Cardiac septum (tissue), 1 donor: Measurements from ENCODE around the gene USO1. TPM values are rescaled to one million over a fixed set of nuclear protein-coding genes. Genes with fewer than 3 reads are reported as not detected.
"Not testable (repeated sequence)": the region's sequence is repeated elsewhere in the genome, so short reads cannot be mapped to it uniquely, and the experiment has no call there.

ENCODE experiments used
- DNase-seq: peaks from one replicate; pipeline ENCODE4 v3.0.0-alpha.2; 2020; ENCODE audit warnings: low spot score
- intact Hi-C: fragments of 100-400 bp; cut with DNase I; formaldehyde crosslinking; loops from one replicate; pipeline ENCODE4 v1.14.0; 2022
- long read RNA-seq: library from polyadenylated mRNA; unstranded; transcript quantifications from one replicate; pipeline ENCODE4 v2.0.0, GENCODE V29; 2021
- total RNA-seq: library from RNA; stranded (reverse); fragmentation: NEBNext Ultra II Directional; extraction: Animal tissue kit (Norgen Biotek cat#: 25700); gene quantifications from one replicate; pipeline ENCODE4 v1.2.1, GENCODE V29; 2021
- donor health status: DM: no; HTN: no; CAD: no.

The USO1 gene
- 70.5 TPM for total RNA-seq
- long read RNA-seq, full-length matches to known transcripts = 33 of 67 reads
- long read RNA-seq, partial matches to known transcripts = 17 of 67 reads
- long read RNA-seq, other reads (novel, unspliced or antisense) = 17 of 67 reads

DNA sequence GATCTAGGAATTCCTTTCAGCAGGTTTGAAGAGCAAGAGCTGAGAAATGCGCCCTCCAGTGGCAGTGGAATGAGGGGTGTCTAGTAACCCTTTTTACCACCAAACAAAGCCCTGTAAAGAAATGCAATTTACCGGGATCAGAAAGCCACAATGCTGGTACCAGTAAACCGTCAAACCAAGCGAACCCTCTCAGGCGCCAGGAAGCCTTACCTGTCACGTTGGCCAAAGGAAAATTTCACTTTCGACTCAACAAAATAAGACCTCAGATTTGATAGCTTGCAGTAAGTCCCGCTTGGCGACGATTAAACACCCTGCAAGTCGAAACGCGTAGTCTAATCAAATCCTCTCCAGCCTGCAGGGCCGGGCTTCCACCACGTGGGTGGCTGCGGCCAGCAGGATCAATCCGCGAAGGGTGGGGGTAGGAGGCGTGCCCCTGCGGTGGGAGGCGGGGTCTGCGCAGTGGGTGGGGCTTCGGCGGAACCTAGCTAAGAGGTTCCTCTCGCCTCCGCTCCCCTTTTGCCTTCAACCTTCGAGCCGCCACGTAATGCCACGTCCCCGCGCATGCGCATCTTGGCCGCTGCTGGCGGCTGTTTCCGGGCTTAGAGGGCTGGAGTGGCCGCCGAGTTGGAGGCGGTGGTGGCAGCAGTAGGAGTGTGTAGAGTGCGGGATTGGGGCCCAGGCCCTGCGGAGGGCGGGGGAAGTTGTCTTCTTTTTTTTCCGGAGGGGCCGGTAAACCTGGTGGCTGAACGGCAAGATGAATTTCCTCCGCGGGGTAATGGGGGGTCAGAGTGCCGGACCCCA lies at the start of gene USO1:
USO1 (plus strand) TSS at position 512 of the 801 bp plus-strand sequence; CDS start at position 755, 243 bp downstream.
- peak; percentile 100 for DNase-seq
- intact Hi-C loops = loop anchor here (1.0 to 10.0 kb wide), 2 partner anchors 51 to 209 kb away; partner anchors contain the start of genes G3BP2, RCHY1 and THAP6

DNA sequence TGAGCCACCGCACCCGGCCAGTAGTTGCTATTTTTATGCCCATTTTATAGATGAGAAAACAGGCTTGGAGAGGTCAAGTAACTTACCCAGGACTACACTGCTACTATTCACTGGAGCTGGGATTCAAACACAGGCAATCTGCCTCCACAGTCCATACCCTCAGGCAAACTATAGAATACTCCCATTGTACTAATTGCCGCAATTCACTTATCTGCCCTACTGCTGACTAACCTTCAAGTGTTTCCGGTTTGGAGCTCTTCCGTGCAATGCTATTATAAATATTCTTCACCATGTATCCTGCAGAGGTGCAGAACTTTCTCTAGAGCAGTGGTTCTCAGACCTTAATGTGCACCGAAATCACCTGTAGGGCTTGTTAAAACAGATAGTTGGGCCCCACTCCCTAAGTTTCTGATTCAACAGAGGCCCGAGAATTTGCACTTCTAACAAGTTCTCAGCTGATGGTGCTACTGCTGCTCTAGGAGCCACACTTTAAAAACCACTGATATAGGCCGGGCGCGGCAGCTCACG lies 49.3 kb upstream of the USO1 start:
- intact Hi-C loops = no loop called here

GRCh38 chr4:75678473-75678872 lies 45.9 kb upstream of the USO1 start:
- no peak for DNase-seq
- intact Hi-C loops = no loop called here

More for the DNA sequence above, 49.3 kb upstream of the USO1 start:
- DNase-seq = no peak

DNA sequence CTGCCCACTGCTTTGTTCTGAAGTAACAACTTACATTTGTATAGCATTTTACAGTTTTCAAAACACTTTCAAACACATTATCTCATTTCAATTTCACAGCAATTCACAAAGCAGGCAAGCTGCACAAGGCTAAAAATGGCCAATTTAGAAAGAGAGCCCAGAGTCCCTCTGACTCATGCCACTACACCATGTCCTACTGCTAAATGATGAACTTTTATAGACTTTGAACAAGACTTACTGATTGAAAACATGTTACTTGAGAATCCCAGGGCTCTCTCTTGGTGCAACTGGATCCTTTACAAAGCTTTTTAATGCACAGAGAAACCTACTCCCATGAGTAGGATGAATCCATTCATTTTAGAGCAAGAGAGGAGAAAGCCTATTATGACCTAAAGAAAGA lies 45.4 kb upstream of the USO1 start:
- no peak for DNase-seq
- intact Hi-C loops = no loop called here

- no peak for DNase-seq
- intact Hi-C loops = no loop called here
Observed at GRCh38 chr4:75679876-75680575, 44.4 kb upstream of the USO1 start.

- no peak for DNase-seq
- intact Hi-C loops = no loop called here
Observed at GRCh38 chr4:75683482-75684155, 40.8 kb upstream of the USO1 start.

- intact Hi-C loops = no loop called here
Observed at GRCh38 chr4:75685546-75686189, 38.7 kb upstream of the USO1 start.

GRCh38 chr4:75686346-75686745 lies 38.0 kb upstream of the USO1 start:
- no peak for DNase-seq
- intact Hi-C loops = no loop called here

More at GRCh38 chr4:75685546-75686189, 38.7 kb upstream of the USO1 start:
- no peak for DNase-seq

- intact Hi-C loops, DNase-seq: not testable (repeated sequence)
Observed at GRCh38 chr4:75687125-75687524, 37.3 kb upstream of the USO1 start.

DNA sequence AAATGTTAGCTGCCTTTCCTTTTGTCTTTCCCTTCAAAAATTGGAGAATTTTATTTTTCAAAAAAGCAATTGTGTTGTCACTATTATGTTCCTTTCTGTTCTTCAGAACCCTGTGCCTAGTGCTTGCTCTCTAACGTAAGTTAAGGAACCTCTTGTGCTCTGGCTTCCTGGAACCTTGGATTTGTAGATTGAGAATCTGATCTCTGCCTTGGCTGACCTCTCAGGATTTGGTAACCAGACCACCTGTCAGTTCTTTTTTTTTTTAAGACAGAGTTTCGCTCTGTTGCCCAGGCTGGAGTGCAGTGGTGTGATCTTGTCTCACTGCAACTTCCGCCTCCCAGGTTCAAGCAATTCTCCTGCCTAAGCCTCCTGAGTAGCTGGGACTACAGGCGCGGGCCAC lies 32.3 kb upstream of the USO1 start:
- intact Hi-C loops, DNase-seq: not testable (repeated sequence)

DNA sequence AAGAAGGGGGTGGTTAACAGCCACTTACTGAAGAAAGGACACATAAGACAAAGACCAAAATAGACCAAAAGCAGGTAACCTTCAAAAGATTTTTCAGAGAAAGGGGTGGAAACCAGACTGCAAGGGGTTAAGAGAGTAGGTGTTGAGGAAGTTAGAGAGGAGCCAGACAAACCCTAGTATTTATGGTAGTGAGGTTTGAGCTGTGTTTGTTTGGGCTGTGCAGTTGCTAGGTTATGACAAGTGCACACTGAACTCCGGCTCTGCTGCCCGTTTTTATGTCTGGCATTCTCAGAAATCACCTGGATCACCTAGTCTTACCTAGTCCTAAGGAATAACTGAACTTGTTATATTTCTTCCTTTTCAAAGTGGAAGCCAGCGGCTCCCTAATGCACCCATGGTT lies 28.3 kb upstream of the USO1 start:
- no peak for DNase-seq
- intact Hi-C loops = no loop called here

- intact Hi-C loops = no loop called here
Observed at GRCh38 chr4:75696581-75696980, 27.8 kb upstream of the USO1 start.

DNA sequence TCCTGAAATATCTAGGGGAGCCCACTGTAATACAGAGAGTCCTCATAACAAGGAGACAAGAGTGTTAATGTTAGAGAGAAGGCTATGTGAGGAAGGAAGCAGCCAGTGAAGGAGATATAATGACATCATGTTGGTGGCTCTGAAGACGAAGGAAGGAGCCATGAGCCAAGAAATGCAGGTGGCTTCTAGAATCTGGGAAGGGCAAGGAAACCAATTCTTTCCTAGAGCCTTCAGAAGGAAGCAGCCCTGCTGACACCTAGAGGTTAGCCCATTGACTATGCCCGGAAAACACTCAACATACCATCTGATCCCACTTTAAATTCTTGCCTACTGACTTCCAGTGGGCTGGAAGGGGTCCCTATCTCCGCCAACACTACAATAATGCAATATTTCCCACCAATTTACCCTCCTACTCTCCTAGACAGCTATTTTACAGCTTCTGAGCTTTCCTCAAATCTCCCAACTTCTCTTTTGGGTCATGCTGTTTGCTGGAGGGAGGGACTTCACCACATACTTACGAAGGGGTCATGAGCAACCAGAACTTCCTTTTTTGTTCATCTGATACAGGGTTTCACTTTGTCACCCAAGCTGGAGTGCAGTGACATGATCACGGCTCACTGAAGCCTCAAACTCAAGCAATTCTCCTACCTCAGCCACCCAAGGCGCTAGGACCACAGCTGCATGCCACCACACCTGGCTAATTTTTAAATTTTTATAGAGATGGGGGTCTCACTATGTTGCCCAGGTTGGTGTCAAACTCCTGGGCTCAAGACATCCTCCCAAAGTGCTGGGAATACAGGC lies 26.0 kb upstream of the USO1 start:
- intact Hi-C loops = no loop called here
- DNase-seq = no peak

More at GRCh38 chr4:75696581-75696980, 27.8 kb upstream of the USO1 start:
- DNase-seq = no peak

- no peak for DNase-seq
- intact Hi-C loops = no loop called here
Observed at GRCh38 chr4:75698963-75699228, 25.5 kb upstream of the USO1 start.

GRCh38 chr4:75699299-75699698 lies 25.1 kb upstream of the USO1 start:
- DNase-seq = no peak
- intact Hi-C loops = no loop called here

GRCh38 chr4:75702919-75703411 lies 21.4 kb upstream of the USO1 start:
- no peak for DNase-seq
- intact Hi-C loops = no loop called here

- intact Hi-C loops = no loop called here
- no peak for DNase-seq
Observed at GRCh38 chr4:75705198-75705977, 19.0 kb upstream of the USO1 start.

DNA sequence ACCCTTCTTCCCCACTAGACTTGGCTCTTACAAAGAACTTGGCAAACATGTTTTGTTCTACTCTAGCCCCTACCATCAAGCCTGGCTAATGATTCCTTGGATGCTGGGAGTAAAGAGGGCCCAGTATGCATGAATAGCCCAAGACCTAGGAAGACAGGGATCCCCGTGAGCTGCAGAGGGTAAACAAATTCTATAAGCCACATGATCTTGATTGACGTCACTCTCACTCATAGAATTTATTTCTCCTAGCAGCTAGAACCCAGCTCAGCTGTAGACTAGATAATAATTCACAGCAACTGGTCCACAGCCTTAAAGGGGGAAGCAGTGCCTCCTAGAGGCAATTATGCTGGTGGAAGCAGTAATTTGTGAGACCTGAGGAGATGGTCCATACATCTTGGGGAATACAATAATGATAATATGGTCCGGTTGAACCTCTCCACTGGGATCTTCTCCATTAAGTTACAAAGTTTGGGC lies 16.1 kb upstream of the USO1 start:
- no peak for DNase-seq

More for the DNA sequence above, 16.1 kb upstream of the USO1 start:
- intact Hi-C loops = no loop called here
